AG09319 (cell line): ENCODE measurements around the gene TBC1D22A.

Experiments used
- DNase-seq: peaks from one replicate; pipeline ENCODE4 v3.0.0-alpha.2; 2010; ENCODE audit warnings: low read depth; ENCODE audit errors: extremely low read depth
- CTCF ChIP-seq: IDR thresholded peaks from 2 replicates; pipeline ENCODE4 v1.5.1; 2011; ENCODE audit warnings: low read depth, mild to moderate bottlenecking, inconsistent platforms, low read length, moderate library complexity

Gene TBC1D22A

DNA sequence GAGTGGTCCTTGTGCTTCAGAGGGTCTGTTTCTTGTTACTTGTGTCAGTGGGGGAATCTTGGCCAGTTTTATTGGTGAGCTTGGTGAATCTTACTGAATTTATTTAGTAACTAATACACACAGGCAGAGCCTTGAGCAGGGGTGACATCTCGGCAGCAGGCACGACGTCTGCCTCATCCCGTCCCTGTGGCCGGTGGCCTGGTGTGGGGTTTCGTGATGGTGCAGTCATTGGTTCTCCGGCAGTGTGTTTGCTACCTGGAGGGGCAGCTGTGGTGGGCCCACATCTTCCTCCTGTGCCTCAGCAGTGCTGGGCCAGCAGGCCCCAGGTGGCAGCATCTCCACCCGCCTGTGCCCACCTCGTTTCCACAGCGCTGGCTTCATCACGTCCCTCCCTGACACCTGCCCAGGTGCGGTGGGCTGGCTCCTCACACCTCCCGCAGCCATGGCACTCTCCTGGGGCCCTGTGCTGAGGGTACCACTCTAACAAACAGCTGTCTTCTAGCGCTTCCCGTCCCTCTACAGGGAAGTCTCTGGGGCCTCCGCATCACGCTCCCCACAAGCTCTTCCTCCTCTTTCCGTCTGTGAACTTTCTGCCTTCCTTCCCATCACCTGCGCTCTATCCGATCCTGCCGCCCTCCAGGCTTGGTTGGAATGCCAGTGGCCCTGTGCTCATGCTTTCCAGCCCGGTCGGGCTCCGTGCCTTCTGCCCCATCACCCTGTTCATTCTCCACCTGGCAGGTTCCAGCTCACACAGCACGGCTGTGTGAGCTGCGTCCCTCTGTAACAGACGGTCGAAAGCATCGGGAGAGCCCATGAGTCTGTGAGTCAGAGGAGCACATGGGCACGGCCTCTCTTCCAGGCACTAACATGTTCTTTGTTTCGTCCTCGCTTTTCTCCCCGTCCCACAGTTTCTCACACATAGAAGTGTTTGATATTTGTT, 203.4 kb downstream of the TBC1D22A start:
- no peak for DNase-seq
- TF ChIP-seq CTCF, result no peak

DNA sequence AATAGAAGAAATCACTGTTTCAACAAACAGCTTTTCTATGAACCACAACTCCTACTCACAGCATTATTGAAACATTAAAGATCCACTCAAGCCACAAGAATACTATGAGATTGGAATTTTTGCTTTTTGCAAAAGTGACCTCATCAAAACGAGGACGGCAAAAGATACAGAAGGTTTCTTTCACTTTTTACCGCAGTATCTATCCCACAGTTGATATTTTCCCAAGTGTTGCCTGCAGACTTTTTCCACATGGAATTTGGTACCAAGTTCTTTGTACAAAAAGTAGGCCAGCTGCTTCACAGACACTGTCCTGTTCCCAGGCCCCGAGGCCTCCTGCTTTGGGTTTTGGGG, 204.0 kb downstream of the TBC1D22A start:
- no peak for DNase-seq
- no peak for TF ChIP-seq CTCF

- no peak for TF ChIP-seq CTCF
- DNase-seq, result no peak
Measured at GRCh38 chr22:46966846-46967245, 204.4 kb downstream of the TBC1D22A start.

- no peak for TF ChIP-seq CTCF
- no peak for DNase-seq
Measured at GRCh38 chr22:46967445-46968358, 205.3 kb downstream of the TBC1D22A start.

GRCh38 chr22:46968359-46968740, 205.9 kb downstream of the TBC1D22A start:
- no peak for DNase-seq

GRCh38 chr22:46968848-46969247, 206.4 kb downstream of the TBC1D22A start:
- no peak for TF ChIP-seq CTCF
- DNase-seq, result no peak

More at GRCh38 chr22:46968359-46968740, 205.9 kb downstream of the TBC1D22A start:
- no peak for TF ChIP-seq CTCF

GRCh38 chr22:46969491-46969890, 207.0 kb downstream of the TBC1D22A start:
- no peak for DNase-seq

More at GRCh38 chr22:46969491-46969890, 207.0 kb downstream of the TBC1D22A start:
- TF ChIP-seq CTCF, result no peak
